HL-60 (cell line): ENCODE data around the gene FLNC.

Experiments used
- POLR2AphosphoS5 ChIP-seq: IDR thresholded peaks from 2 replicates; pipeline ENCODE4 v1.6.1; 2012; ENCODE audit warnings: low read depth
- TF ChIP-seq, protein P1 (sequence below): IDR thresholded peaks from one replicate; pipeline ENCODE4 v1.5.1; 2011; ENCODE audit warnings: low read length, control low read depth, inconsistent platforms; ENCODE audit not compliant: insufficient read depth

DNA sequence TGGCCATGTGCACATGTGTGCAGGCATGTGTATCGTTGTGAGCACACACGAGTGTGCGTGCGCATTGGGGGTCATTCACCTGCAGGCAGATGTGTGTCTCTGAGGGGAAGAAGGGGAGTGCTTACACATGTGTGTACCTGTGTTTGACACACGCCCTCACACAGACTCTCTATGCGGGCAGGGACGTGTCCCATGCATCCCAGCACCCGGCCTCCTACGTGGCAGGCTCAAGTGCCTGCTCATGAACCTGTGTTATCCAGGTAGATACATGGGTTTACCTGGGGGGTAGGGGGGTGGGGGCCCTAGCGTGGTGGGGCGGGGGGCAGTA lies 61.7 kb downstream of the FLNC start:
- TF ChIP-seq, protein P1, sequence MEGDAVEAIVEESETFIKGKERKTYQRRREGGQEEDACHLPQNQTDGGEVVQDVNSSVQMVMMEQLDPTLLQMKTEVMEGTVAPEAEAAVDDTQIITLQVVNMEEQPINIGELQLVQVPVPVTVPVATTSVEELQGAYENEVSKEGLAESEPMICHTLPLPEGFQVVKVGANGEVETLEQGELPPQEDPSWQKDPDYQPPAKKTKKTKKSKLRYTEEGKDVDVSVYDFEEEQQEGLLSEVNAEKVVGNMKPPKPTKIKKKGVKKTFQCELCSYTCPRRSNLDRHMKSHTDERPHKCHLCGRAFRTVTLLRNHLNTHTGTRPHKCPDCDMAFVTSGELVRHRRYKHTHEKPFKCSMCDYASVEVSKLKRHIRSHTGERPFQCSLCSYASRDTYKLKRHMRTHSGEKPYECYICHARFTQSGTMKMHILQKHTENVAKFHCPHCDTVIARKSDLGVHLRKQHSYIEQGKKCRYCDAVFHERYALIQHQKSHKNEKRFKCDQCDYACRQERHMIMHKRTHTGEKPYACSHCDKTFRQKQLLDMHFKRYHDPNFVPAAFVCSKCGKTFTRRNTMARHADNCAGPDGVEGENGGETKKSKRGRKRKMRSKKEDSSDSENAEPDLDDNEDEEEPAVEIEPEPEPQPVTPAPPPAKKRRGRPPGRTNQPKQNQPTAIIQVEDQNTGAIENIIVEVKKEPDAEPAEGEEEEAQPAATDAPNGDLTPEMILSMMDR = no peak
- TF ChIP-seq POLR2AphosphoS5 = no peak
